HPDE6-E6E7 (cell line): ENCODE data around the gene ZNF580.

Source experiments
- DNase-seq: peaks from one replicate; pipeline ENCODE4 v3.0.0; 2011; ENCODE audit warnings: missing footprints; ENCODE audit errors: extremely low spot score

The ZNF580 gene

GRCh38 chr19:55646889-55647731 lies 6.3 kb downstream of the ZNF580 start:
- DNase-seq = no peak

- DNase-seq = peak; percentile 45
Measured at GRCh38 chr19:55647732-55648584, 7.2 kb downstream of the ZNF580 start, which contains the start of gene CCDC106. Gene CCDC106 (plus strand): TSS chr19:55648212. CDS start chr19:55649047, 835 bp downstream.

GRCh38 chr19:55648585-55649267 lies 7.9 kb downstream of the ZNF580 start:
- DNase-seq = no peak

- no peak for DNase-seq
Measured at GRCh38 chr19:55649268-55650125, 8.7 kb downstream of the ZNF580 start.

GRCh38 chr19:55650126-55650557 lies 9.3 kb downstream of the ZNF580 start:
- DNase-seq = no peak

- no peak for DNase-seq
Measured at GRCh38 chr19:55650602-55651230, 9.9 kb downstream of the ZNF580 start.

GRCh38 chr19:55651236-55651635 lies 10.4 kb downstream of the ZNF580 start:
- no peak for DNase-seq

GRCh38 chr19:55652311-55653128 lies 11.7 kb downstream of the ZNF580 start:
- no peak for DNase-seq

GRCh38 chr19:55653651-55654322 lies 13.0 kb downstream of the ZNF580 start:
- DNase-seq = peak; percentile 94

GRCh38 chr19:55654323-55654867 lies 13.6 kb downstream of the ZNF580 start:
- DNase-seq = no peak

GRCh38 chr19:55654868-55655647 lies 14.3 kb downstream of the ZNF580 start, which contains the start of gene U2AF2:
Gene U2AF2 (plus strand): TSS chr19:55655035. CDS start chr19:55655105, 70 bp downstream.
- DNase-seq = peak; percentile 74

- no peak for DNase-seq
Measured at GRCh38 chr19:55655648-55656040, 14.8 kb downstream of the ZNF580 start.

GRCh38 chr19:55656552-55656951 lies 15.8 kb downstream of the ZNF580 start:
- DNase-seq = no peak

GRCh38 chr19:55656988-55657747 lies 16.4 kb downstream of the ZNF580 start:
- DNase-seq = no peak

GRCh38 chr19:55658846-55659459 lies 18.2 kb downstream of the ZNF580 start:
- no peak for DNase-seq

- DNase-seq = no peak
Measured at GRCh38 chr19:55659822-55660221, 19.0 kb downstream of the ZNF580 start.

- DNase-seq = no peak
Measured at GRCh38 chr19:55660404-55660803, 19.6 kb downstream of the ZNF580 start.
